ENCODE results near the gene APOD.

The APOD gene

DNA sequence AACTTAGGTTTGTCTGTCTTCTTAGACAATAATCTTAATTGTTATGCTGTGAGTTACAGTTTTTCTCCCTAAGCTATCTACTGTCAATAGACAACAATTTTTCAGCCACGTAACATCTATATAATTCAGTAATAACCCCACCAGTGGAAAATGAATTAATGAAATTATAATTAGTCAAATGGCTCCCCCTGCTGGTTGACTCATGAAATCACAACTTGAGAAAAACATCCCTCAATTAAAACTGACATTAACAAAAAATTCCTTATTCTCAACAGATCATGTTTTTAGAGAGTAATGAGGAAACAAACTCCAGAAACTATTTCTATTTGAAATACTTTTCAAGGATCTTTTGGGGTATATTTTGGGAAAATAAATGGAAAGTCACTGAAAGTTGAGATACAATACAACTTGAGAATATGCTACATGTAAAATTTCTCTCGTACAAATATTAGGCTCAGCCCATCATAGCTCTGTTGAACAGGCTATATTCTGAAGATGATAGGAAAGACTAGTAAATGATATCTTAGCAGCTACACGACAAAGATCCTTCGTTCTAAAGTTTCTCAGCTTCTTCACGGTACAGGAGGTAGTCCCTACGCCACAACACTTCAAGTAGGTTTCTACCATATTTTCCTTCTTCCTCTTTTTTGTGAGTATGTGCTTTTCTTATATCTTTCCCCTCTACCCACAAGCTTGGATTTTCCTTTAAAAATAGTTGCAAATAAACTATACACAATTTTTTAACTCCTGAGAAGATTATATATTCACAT, 61.3 kb downstream of the APOD start:
- TF ChIP-seq SPI1 (IDR thresholded peaks at IDR 0.05; ENCODE audit: low read depth, low read length), result peak; percentile 47; the same call in 1 of the 2 replicates
- TF ChIP-seq TAF1 (IDR thresholded peaks at IDR 0.05; ENCODE audit: low read depth, low read length), result no peak
- FAIRE-seq, result peak; percentile 60
- no peak for DNase-seq (ENCODE audit: insufficient read length, low spot score)
